Hematopoietic multipotent progenitor cell (in vitro differentiated cells): Measurements from ENCODE around the gene ZNF112. TPM values are rescaled to one million over a fixed set of nuclear protein-coding genes. Genes with fewer than 3 reads are reported as not detected.

Experiments used
- DNase-seq, 3 donors: peaks; one replicate each; pipeline ENCODE4 v3.0.0-alpha.2; 2011 to 2015; ENCODE audit warnings: low read depth in 2 of 3, low spot score in 2 of 3
- small RNA-seq: library from RNA; depleted of rRNA; stranded (forward); fragments of <200 nt; gene quantifications from one replicate; pipeline ENCODE3, GENCODE V24; 2012
- total RNA-seq: library from RNA; depleted of rRNA; stranded (reverse); fragments of >200 nt; gene quantifications from one replicate; pipeline ENCODE4 v1.2.3, GENCODE V29; 2012

ZNF112 gene
- total RNA-seq, 1 donor, result 1.1 TPM

DNA sequence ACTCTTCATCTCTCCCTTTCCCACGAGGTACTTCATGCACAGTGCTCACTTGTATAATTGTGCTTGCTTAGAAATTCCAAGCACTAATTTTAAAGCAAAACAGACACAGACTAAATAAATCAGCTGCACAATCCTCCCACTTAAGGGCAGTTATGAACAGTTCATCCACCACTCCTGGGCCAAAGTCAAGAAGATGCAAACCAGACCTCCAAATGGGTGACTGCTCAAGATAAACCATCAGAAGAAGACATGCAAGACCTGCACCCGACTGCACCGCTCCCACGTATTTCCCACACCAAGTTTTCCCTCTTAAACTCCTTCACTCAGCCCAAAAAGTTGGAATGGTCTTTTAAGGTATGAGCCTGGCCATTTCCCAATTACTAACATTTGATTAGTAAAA, 71.5 kb downstream of the ZNF112 start:
- no peak for DNase-seq

DNA sequence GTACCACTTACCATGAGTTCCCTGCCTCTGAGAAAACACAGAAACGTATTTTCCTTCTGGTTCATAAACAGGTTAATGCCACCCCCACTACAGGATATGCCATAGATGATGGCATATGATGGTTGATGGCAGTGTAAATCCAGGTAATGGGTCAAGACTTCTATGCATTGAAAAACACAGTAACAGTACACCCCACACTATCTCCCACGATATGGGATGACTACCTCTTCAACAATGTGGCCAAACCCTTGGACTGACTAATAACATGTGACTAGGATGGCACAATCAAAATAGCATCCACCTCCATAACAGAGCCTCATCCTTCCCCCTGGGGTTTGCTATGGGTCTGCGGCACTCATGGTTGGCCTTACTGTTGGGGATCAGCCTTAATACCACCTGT, 73.6 kb downstream of the ZNF112 start:
- DNase-seq, result no peak

- no peak for DNase-seq
Observed at GRCh38 chr19:44280916-44281315, 75.6 kb downstream of the ZNF112 start.

GRCh38 chr19:44278181-44278690, 78.2 kb downstream of the ZNF112 start:
- no peak for DNase-seq

DNA sequence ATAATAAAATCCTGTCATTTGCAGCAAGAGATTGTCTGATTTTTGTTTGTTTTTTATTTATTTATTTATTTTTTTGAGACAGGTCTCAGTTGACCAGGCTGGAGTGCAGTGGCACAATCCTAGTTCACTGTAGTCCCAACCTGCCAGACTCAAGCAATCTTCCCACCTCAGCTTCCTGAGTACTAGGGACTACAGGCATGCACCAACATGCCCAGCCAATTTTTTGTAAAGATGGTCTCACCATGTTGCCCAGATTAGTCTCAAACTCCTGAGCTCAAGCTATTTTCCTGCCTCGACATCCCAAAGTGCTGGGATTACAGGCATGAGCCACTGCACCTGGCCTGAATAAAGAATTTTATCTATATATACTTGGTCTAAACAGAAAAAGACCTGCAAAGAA, 79.1 kb downstream of the ZNF112 start:
- DNase-seq, result no peak

Small RNA genes lying within 50 kb of the gene (small RNA-seq; reads per million reads assigned to genes)
- not detected for gene NDUFA3P1

Other genes with a start within 250 kb of the ZNF112 start
- gene ZNF225, start 243.3 kb downstream of the ZNF112 start, total RNA-seq, result 1.9 TPM
- 4.6 TPM for gene ZNF234, start 215.1 kb downstream of the ZNF112 start, total RNA-seq
- 8.1 TPM for gene ZNF226, start 191.6 kb downstream of the ZNF112 start, total RNA-seq
- 11.3 TPM for gene ZNF227, start 144.1 kb downstream of the ZNF112 start, total RNA-seq
- gene ZNF233, start 96.8 kb downstream of the ZNF112 start, total RNA-seq, result 1.3 TPM
- gene ZNF235, start 51.7 kb downstream of the ZNF112 start, total RNA-seq, result 4.3 TPM
- 2.4 TPM for gene ZNF285, start 44.9 kb upstream of the ZNF112 start, total RNA-seq
- gene ZNF229, start 91.8 kb upstream of the ZNF112 start, total RNA-seq, result 4.0 TPM
- 18.9 TPM for gene ZNF180, start 143.8 kb upstream of the ZNF112 start, total RNA-seq
- not detected for gene CEACAM20, start 173.0 kb upstream of the ZNF112 start, total RNA-seq